Liver (tissue), 4 donors: ENCODE data around the gene SLC25A33. TPM values are rescaled to one million over a fixed set of nuclear protein-coding genes. Genes with fewer than 3 reads are reported as not detected.

ENCODE experiments used
- polyA plus RNA-seq, 2 donors: library from polyadenylated mRNA; stranded (reverse) in 1 of 2; unstranded in 1 of 2; fragments of 200-250 nt in 1 of 2; fragments of >200 nt in 1 of 2; fragmentation: Nextera tagmentation in 1 of 2; extraction: Ambion mirVana in 1 of 2; gene quantifications; one replicate each; pipeline versions ENCODE4 v1.2.1 to v1.2.3, GENCODE V29; 2013 to 2015
- total RNA-seq, 2 donors: library from RNA; depleted of rRNA; stranded (reverse); fragments of >200 nt; gene quantifications; one replicate each; pipeline ENCODE4 v1.2.3, GENCODE V29; 2014
- donor health status: healthy.
- donor health status: healthy.
- donor health status: healthy.

Gene SLC25A33
- total and polyA plus RNA-seq, 4 donors: 6.9 to 19.1 (median 10.7) TPM

Other genes with a start within 250 kb of the SLC25A33 start
- 10 to 100 TPM in 1 of 2 donors, 1 to 10 TPM in 1; 4.1 to 19.1 TPM for gene SPSB1, start 246.6 kb upstream of the SLC25A33 start, total RNA-seq
- 10 to 100 TPM; 10.4 to 22.6 TPM for gene SPSB1, start 246.6 kb upstream of the SLC25A33 start, polyA plus RNA-seq
- 1 to 10 TPM; 2.9 to 3.5 TPM for gene TMEM201, start 49.4 kb downstream of the SLC25A33 start, total RNA-seq
- 1 to 10 TPM; 1.5 to 2.8 TPM for gene TMEM201, start 49.4 kb downstream of the SLC25A33 start, polyA plus RNA-seq
- gene PIK3CD, start 112.3 kb downstream of the SLC25A33 start, total RNA-seq: 10 to 100 TPM in 1 of 2 donors, 1 to 10 TPM in 1; 4.8 to 11.3 TPM
- 1 to 10 TPM; 1.8 to 2.0 TPM for gene PIK3CD, start 112.3 kb downstream of the SLC25A33 start, polyA plus RNA-seq